H9 (cell line): Measurements from ENCODE around the gene PEMT. TPM values are rescaled to one million over a fixed set of nuclear protein-coding genes. Genes with fewer than 3 reads are reported as not detected.

Experiments
- DNase-seq: peaks from one replicate; pipeline ENCODE4 v3.0.0-alpha.2; 2017
- H2AFZ ChIP-seq: one replicate; pipeline ENCODE4 v1.6.1; 2013; ENCODE audit warnings: mild to moderate bottlenecking, low read length, control low read depth, moderate library complexity
- H2AK5ac ChIP-seq: 2 replicates; pipeline ENCODE4 v1.6.1; 2013; ENCODE audit warnings: low read length, control low read depth, mixed read lengths; ENCODE audit not compliant: insufficient read length
- H2BK120ac ChIP-seq: one replicate; pipeline ENCODE4 v1.6.1; 2013; ENCODE audit warnings: low read depth, mild to moderate bottlenecking, low read length, control low read depth, inconsistent platforms; ENCODE audit not compliant: poor library complexity, severe bottlenecking
- H2BK12ac ChIP-seq: 2 replicates; pipeline ENCODE4 v1.6.1; 2013; ENCODE audit warnings: low read length, control low read depth, mixed read lengths, low read depth; ENCODE audit not compliant: insufficient read length
- H2BK15ac ChIP-seq: 2 replicates; pipeline ENCODE4 v1.6.1; 2013; ENCODE audit warnings: low read depth, low read length, control low read depth
- H2BK20ac ChIP-seq: one replicate; pipeline ENCODE4 v1.6.1; 2013; ENCODE audit warnings: low read depth, mild to moderate bottlenecking, low read length, control low read depth, inconsistent platforms; ENCODE audit not compliant: poor library complexity, severe bottlenecking
- H2BK5ac ChIP-seq: 2 replicates; pipeline ENCODE4 v1.6.1; 2013; ENCODE audit warnings: low read length, control low read depth, mixed read lengths; ENCODE audit not compliant: insufficient read length
- H3K14ac ChIP-seq: 2 replicates; pipeline ENCODE4 v1.6.1; 2013; ENCODE audit warnings: low read length, control low read depth; ENCODE audit not compliant: insufficient read depth
- H3K18ac ChIP-seq: 2 replicates; pipeline ENCODE4 v1.6.1; 2013; ENCODE audit warnings: low read depth, mild to moderate bottlenecking, mixed read lengths, low read length, control low read depth; ENCODE audit not compliant: insufficient read length
- H3K23ac ChIP-seq: 2 replicates; pipeline ENCODE4 v1.6.1; 2013; ENCODE audit warnings: low read length, control low read depth, mixed read lengths, low read depth; ENCODE audit not compliant: insufficient read length
- H3K23me2 ChIP-seq: 2 replicates; pipeline ENCODE4 v1.6.1; 2013; ENCODE audit warnings: low read depth, mild to moderate bottlenecking, mixed read lengths, low read length, control low read depth; ENCODE audit not compliant: insufficient read length, poor library complexity, severe bottlenecking
- H3K27ac ChIP-seq: 2 replicates; pipeline ENCODE4 v1.5.1; 2013; ENCODE audit warnings: low read length, control low read depth, mixed read lengths, low read depth; ENCODE audit not compliant: insufficient read length
- H3K27me3 ChIP-seq: 2 replicates; pipeline ENCODE4 v1.6.1; 2013; ENCODE audit warnings: low read length, control low read depth, inconsistent platforms; ENCODE audit not compliant: insufficient read depth
- H3K4ac ChIP-seq: 2 replicates; pipeline ENCODE4 v1.6.1; 2013; ENCODE audit warnings: low read depth, mild to moderate bottlenecking, control low read depth, inconsistent platforms, low read length, moderate library complexity
- H3K4me1 ChIP-seq: 2 replicates; pipeline ENCODE4 v1.6.1; 2013; ENCODE audit warnings: low read length, control low read depth, inconsistent platforms; ENCODE audit not compliant: insufficient read depth
- H3K4me2 ChIP-seq: 2 replicates; pipeline ENCODE4 v1.6.1; 2013; ENCODE audit warnings: low read length, control low read depth, mixed read lengths; ENCODE audit not compliant: insufficient read length, insufficient read depth
- H3K56ac ChIP-seq: 2 replicates; pipeline ENCODE4 v1.6.1; 2013; ENCODE audit warnings: low read depth, mild to moderate bottlenecking, mixed read lengths, low read length, control low read depth; ENCODE audit not compliant: insufficient read length
- H3K79me1 ChIP-seq: 2 replicates; pipeline ENCODE4 v1.6.1; 2013; ENCODE audit warnings: low read depth, mild to moderate bottlenecking, moderate library complexity, low read length, control low read depth, inconsistent platforms; ENCODE audit not compliant: insufficient read depth, poor library complexity, severe bottlenecking
- H3K79me2 ChIP-seq: 2 replicates; pipeline ENCODE4 v1.6.1; 2013; ENCODE audit warnings: low read length, control low read depth, inconsistent platforms; ENCODE audit not compliant: insufficient read depth
- H3K9ac ChIP-seq: 2 replicates; pipeline ENCODE4 v1.6.1; 2013; ENCODE audit warnings: low read length, control low read depth, mixed read lengths; ENCODE audit not compliant: insufficient read length; ENCODE audit errors: extremely low read depth
- H3K9me3 ChIP-seq: one replicate; pipeline ENCODE4 v1.6.1; 2013; ENCODE audit warnings: low read depth, low read length, inconsistent platforms; ENCODE audit not compliant: control insufficient read depth
- H3T11ph ChIP-seq: one replicate; pipeline ENCODE4 v1.6.1; 2013; ENCODE audit warnings: mild to moderate bottlenecking, low read length, control low read depth, inconsistent platforms
- H4K20me1 ChIP-seq: one replicate; pipeline ENCODE4 v1.6.1; 2013; ENCODE audit not compliant: control insufficient read depth, insufficient read length, insufficient read depth
- H4K5ac ChIP-seq: 2 replicates; pipeline ENCODE4 v1.6.1; 2013; ENCODE audit warnings: low read depth, mild to moderate bottlenecking, mixed read lengths, low read length, control low read depth; ENCODE audit not compliant: insufficient read length
- H4K8ac ChIP-seq: replicated peaks from 2 replicates; pipeline ENCODE4 v1.6.1; 2013; ENCODE audit warnings: low read length, control low read depth, mixed read lengths, low read depth; ENCODE audit not compliant: insufficient read length
- H4K91ac ChIP-seq: 2 replicates; pipeline ENCODE4 v1.6.1; 2013; ENCODE audit warnings: low read depth, mild to moderate bottlenecking, moderate library complexity, mixed read lengths, low read length, control low read depth; ENCODE audit not compliant: insufficient read length
- H3K27ac Mint-ChIP-seq, 3 experiments: 2 replicates in 2 of 3; 3 replicates in 1 of 3; pipeline ENCODE4 v1.8.0; 2020 to 2021; ENCODE audit warnings: mixed read lengths in 3 of 3, mild to moderate bottlenecking in 1 of 3, moderate library complexity in 1 of 3
- H3K27me3 Mint-ChIP-seq: 2 replicates; pipeline ENCODE4 v1.8.0; 2021; ENCODE audit warnings: low read depth, mild to moderate bottlenecking, moderate library complexity, mixed read lengths
- H3K36me3 Mint-ChIP-seq, 3 experiments: 2 replicates in 2 of 3; 3 replicates in 1 of 3; pipeline ENCODE4 v1.8.0; 2020 to 2021; ENCODE audit warnings: low read depth in 3 of 3, mixed read lengths in 3 of 3; ENCODE audit not compliant: insufficient read depth in 1 of 3
- H3K4me1 Mint-ChIP-seq, 2 experiments: 2 replicates each; pipeline ENCODE4 v1.8.0; 2020; ENCODE audit warnings: mixed read lengths in 2 of 2
- H3K4me3 Mint-ChIP-seq, 2 experiments: 2 replicates in 1 of 2; 3 replicates in 1 of 2; pipeline ENCODE4 v1.8.0; 2020 to 2021; ENCODE audit warnings: mild to moderate bottlenecking in 2 of 2, mixed read lengths in 2 of 2, moderate library complexity in 1 of 2
- H3K9me3 Mint-ChIP-seq, 2 experiments: 2 replicates in 1 of 2; 3 replicates in 1 of 2; pipeline ENCODE4 v1.8.0; 2020; ENCODE audit warnings: mild to moderate bottlenecking in 2 of 2, mixed read lengths in 2 of 2, moderate library complexity in 1 of 2
- WGBS: extraction: QIAGEN DNeasy Blood & Tissue Kit; methylation state at CpG from one replicate; pipeline ENCODE4 v1.1.7; 2013; ENCODE audit warnings: missing lambda C conversion rate, low lambda C conversion rate, mixed read lengths; ENCODE audit not compliant: insufficient read length; ENCODE audit errors: extremely low coverage; 5-methylcytosine and 5-hydroxymethylcytosine counted together
- total RNA-seq: library from RNA; stranded (reverse); gene quantifications from 2 replicates; pipeline ENCODE4 v1.2.1, GENCODE V29; 2021
- TF ChIP-seq, protein P1 (sequence below): fragments of 200-600 bp; sonication (generic); conservative IDR thresholded peaks from 3 replicates; pipeline ENCODE4 v1.8.0; 2021; ENCODE audit warnings: antibody characterized with exemption, mild to moderate bottlenecking

The PEMT gene
- total RNA-seq, 1 experiment from 2014 or later: 63.2 TPM

DNA sequence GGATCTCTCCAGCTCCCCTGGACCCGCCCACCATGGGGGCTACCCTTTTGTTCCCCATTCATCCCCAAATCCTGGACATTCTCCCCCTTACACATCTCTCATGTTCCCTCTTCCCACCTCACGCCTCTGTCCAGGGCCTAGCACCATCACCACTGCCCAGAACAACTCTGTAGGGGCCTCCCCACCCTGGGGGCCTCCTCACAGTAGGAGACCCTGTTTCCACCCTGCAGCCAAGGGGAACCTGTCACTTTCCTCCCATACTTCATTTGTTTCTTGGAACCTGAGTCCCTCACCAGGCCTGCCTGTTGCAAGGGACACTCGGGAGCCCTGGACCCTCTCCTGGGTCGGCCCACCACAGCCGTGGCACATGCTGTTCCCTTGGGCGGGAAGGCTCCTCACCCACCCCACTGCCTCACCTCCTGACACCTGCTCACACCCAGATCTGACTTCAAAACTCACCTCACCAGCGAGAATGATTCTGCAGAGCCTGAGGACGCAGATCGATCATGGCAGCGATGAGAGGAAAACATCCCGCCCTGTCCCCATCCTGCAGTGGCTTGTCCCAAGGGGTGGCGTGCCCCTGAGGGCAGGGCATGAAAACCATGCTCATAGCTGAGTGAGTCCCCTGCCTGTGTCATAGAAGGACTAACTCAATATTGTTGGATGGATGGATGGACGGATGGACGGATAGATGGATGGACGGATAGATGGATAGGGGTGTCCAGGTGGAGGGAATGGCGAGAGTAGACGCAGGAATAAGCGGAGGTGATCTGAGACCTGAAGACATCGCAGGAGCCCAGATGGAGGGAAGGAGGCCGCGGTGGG is 88.6 kb downstream of the PEMT start:
- no peak overlapping the region for H3K4ac ChIP-seq
- H3K4me1 ChIP-seq: no peaks in the 10 kb centered on the region
- H2AK5ac ChIP-seq: no peak overlapping the region
- no peaks in the 10 kb centered on the region for H3K79me1 ChIP-seq
- H3K9ac ChIP-seq: no peak overlapping the region
- no peak overlapping the region for H2BK15ac ChIP-seq
- H3K56ac ChIP-seq: no peak overlapping the region
- no peak for DNase-seq
- H2BK5ac ChIP-seq: no peak overlapping the region
- H2BK120ac ChIP-seq: no peak overlapping the region
- Mint-ChIP-seq H3K4me1 (peaks cover 12 to 14% of the 10 kb centered on the region in 2 experiments; a peak in 3 of 4 replicates), H3K36me3 (no peaks in the 10 kb centered on the region), H3K9me3 (no peaks in the 10 kb centered on the region; a peak in 1 of 5 replicates), H3K27me3 (peaks cover 14% of the 10 kb centered on the region), H3K27ac (no peak overlapping the region), H3K4me3 (no peak overlapping the region)
- H3K14ac ChIP-seq: peak overlapping the region; percentile 47; the same call in 1 of the 2 replicates
- H2BK12ac ChIP-seq: no peak overlapping the region
- no peak overlapping the region for H3T11ph ChIP-seq
- H3K27ac ChIP-seq: no peak overlapping the region
- TF ChIP-seq, protein P1, sequence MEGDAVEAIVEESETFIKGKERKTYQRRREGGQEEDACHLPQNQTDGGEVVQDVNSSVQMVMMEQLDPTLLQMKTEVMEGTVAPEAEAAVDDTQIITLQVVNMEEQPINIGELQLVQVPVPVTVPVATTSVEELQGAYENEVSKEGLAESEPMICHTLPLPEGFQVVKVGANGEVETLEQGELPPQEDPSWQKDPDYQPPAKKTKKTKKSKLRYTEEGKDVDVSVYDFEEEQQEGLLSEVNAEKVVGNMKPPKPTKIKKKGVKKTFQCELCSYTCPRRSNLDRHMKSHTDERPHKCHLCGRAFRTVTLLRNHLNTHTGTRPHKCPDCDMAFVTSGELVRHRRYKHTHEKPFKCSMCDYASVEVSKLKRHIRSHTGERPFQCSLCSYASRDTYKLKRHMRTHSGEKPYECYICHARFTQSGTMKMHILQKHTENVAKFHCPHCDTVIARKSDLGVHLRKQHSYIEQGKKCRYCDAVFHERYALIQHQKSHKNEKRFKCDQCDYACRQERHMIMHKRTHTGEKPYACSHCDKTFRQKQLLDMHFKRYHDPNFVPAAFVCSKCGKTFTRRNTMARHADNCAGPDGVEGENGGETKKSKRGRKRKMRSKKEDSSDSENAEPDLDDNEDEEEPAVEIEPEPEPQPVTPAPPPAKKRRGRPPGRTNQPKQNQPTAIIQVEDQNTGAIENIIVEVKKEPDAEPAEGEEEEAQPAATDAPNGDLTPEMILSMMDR: no peak
- no peak overlapping the region for H2AFZ ChIP-seq
- H2BK20ac ChIP-seq: no peak overlapping the region
- H3K23me2 ChIP-seq: no peaks in the 10 kb centered on the region
- no peak overlapping the region for H4K8ac ChIP-seq
- H3K79me2 ChIP-seq: no peaks in the 10 kb centered on the region
- H3K4me2 ChIP-seq: no peak overlapping the region
- H3K23ac ChIP-seq: no peak overlapping the region
- H4K20me1 ChIP-seq: no peaks in the 10 kb centered on the region
- WGBS: 100% methylated on average over 3 of the region's 21 CpGs
- H3K27me3 ChIP-seq: no peaks in the 10 kb centered on the region
- H4K91ac ChIP-seq: no peak overlapping the region
- H4K5ac ChIP-seq: no peak overlapping the region
- no peaks in the 10 kb centered on the region for H3K9me3 ChIP-seq
- no peak overlapping the region for H3K18ac ChIP-seq
